K562 (cell line): ENCODE measurements around the gene SHISAL2A. TPM values are rescaled to one million over a fixed set of nuclear protein-coding genes. Genes with fewer than 3 reads are reported as not detected.

Source experiments
- ATAC-seq: fragments of 200-7000 bp; cut with Tn5 transposase; 3 replicates; pipeline ENCODE4 v1.9.1; 2020; ENCODE audit warnings: moderate library complexity
- BruUV-seq: library from RNA; stranded (reverse); fragments of 400-500 nt; replicated peaks from 2 replicates; lab custom pipeline; 2021; lab: Mats Ljungman, UMichigan
- CTCF ChIA-PET: fragments of 300-600 bp; formaldehyde crosslinking; extraction: SDS; loops from one replicate; lab custom pipeline; 2021; ENCODE audit warnings: low intra/inter-chr PET ratio; lab: Yijun Ruan, JAX
- POLR2A ChIA-PET: fragments of 300-600, 350-650 bp; sonication (Branson Sonifier 250); formaldehyde crosslinking; extraction: SDS; loops from one replicate; lab custom pipeline; 2021; ENCODE audit warnings: antibody characterized with exemption, inconsistent platforms; lab: Yijun Ruan, JAX
- DNase-seq, 4 experiments: peaks; one replicate each; pipeline versions ENCODE4 v3.0.0 to v3.0.0-alpha.2; 2011 to 2018; ENCODE audit warnings: low spot score in 3 of 4, mixed read lengths in 3 of 4; ENCODE audit errors: extremely low read depth in 1 of 4
- FAIRE-seq: peaks from 2 replicates; lab custom pipeline; 2011; peaks lifted over from hg19 to GRCh38; lab: Jason Lieb, UNC
- H2AFZ ChIP-seq: 2 replicates; pipeline ENCODE4 v1.6.0; 2011; ENCODE audit warnings: low read depth, low read length, control low read depth, inconsistent platforms
- H3K27ac ChIP-seq: fragments of 200-600 bp; 3 replicates; pipeline ENCODE4 v1.8.0; 2011; ENCODE audit warnings: low read depth, mild to moderate bottlenecking, control low read depth, inconsistent platforms, low read length, moderate library complexity, mixed read lengths; ENCODE audit errors: extremely low read depth
- H3K27me3 ChIP-seq, 2 experiments: fragments of 300-600 bp in 1 of 2; 2 replicates in 1 of 2; 3 replicates in 1 of 2; pipeline versions ENCODE4 v1.6.0 to v1.8.0; 2011; ENCODE audit warnings: inconsistent platforms in 2 of 2, low read length in 2 of 2, mild to moderate bottlenecking in 1 of 2, mixed read lengths in 1 of 2, moderate library complexity in 1 of 2; ENCODE audit not compliant: control insufficient read depth in 2 of 2, insufficient read depth in 2 of 2
- H3K36me3 ChIP-seq: fragments of 300-600 bp; 3 replicates; pipeline ENCODE4 v1.8.0; 2011; ENCODE audit warnings: mild to moderate bottlenecking, low read length, inconsistent platforms; ENCODE audit not compliant: control insufficient read depth, insufficient read depth
- H3K4me1 ChIP-seq, 2 experiments: fragments of 200-600 bp in 1 of 2; replicated peaks in 1 of 2; 2 replicates in 1 of 2; 3 replicates in 1 of 2; pipeline versions ENCODE4 v1.5.1 to v1.8.0; 2011; ENCODE audit warnings: inconsistent platforms in 2 of 2, low read length in 2 of 2, mild to moderate bottlenecking in 1 of 2, mixed read lengths in 1 of 2, moderate library complexity in 1 of 2; ENCODE audit not compliant: control insufficient read depth in 2 of 2, insufficient read depth in 2 of 2
- H3K4me2 ChIP-seq: 2 replicates; pipeline ENCODE4 v1.6.1; 2011; ENCODE audit warnings: low read length, control low read depth, inconsistent platforms, mixed read lengths; ENCODE audit not compliant: insufficient read depth
- H3K4me3 ChIP-seq: fragments of 200-600 bp; sonication (generic), shearing (Covaris generic); 2 replicates; pipeline ENCODE4 v1.5.1; 2016; ENCODE audit warnings: control low read depth, inconsistent platforms
- H3K79me2 ChIP-seq: fragments of 200-600 bp; 3 replicates; pipeline ENCODE4 v1.8.0; 2011; ENCODE audit warnings: low read length, inconsistent platforms; ENCODE audit not compliant: control insufficient read depth, insufficient read depth
- H3K9ac ChIP-seq, 2 experiments: 2 replicates each; pipeline versions ENCODE4 v1.6.0 to v1.6.1; 2011; ENCODE audit warnings: low read depth in 2 of 2, low read length in 2 of 2, control low read depth in 1 of 2, inconsistent platforms in 1 of 2, mild to moderate bottlenecking in 1 of 2, mixed read lengths in 1 of 2; ENCODE audit not compliant: insufficient read depth in 1 of 2
- H3K9me1 ChIP-seq: one replicate; pipeline ENCODE4 v1.6.0; 2011; ENCODE audit warnings: inconsistent platforms, mild to moderate bottlenecking, low read length, moderate library complexity; ENCODE audit not compliant: control insufficient read depth, insufficient read depth
- H3K9me3 ChIP-seq: replicated peaks from 2 replicates; pipeline ENCODE4 v1.5.1; 2011; ENCODE audit warnings: low read depth, low read length, inconsistent platforms; ENCODE audit not compliant: control insufficient read depth, insufficient read depth
- H4K20me1 ChIP-seq: replicated peaks from 2 replicates; pipeline ENCODE4 v1.6.1; 2011; ENCODE audit warnings: low read length, inconsistent platforms, mixed read lengths; ENCODE audit not compliant: control insufficient read depth, insufficient read depth
- ARID2 ChIP-seq: fragments of 450-650 bp; IDR thresholded peaks from 2 replicates; pipeline ENCODE4 v1.6.1; 2017; ENCODE audit warnings: antibody characterized with exemption, mild to moderate bottlenecking
- BCOR ChIP-seq: fragments of 450-650 bp; IDR thresholded peaks from 2 replicates; pipeline ENCODE4 v1.6.1; 2016
- CBX5 ChIP-seq: IDR thresholded peaks from 2 replicates; pipeline ENCODE4 v1.6.1; 2014; ENCODE audit warnings: low read depth, borderline replicate concordance
- NFE2 ChIP-seq: IDR thresholded peaks from 2 replicates; pipeline ENCODE4 v1.6.1; 2014; ENCODE audit warnings: antibody characterized with exemption, low read depth
- RAD21 ChIP-seq, 2 experiments: fragments of 250-450 bp in 1 of 2; fragments of 450-650 bp in 1 of 2; sonication (Bioruptor Pico) in 1 of 2; formaldehyde crosslinking in 1 of 2; IDR thresholded peaks in 1 of 2; conservative IDR thresholded peaks in 1 of 2; 2 replicates each; pipeline versions ENCODE4 v1.4.0 to v1.8.0; 2020 to 2022; ENCODE audit warnings: mild to moderate bottlenecking in 2 of 2, moderate library complexity in 1 of 2
- RBM25 ChIP-seq: fragments of 200-400 bp; formaldehyde crosslinking; IDR thresholded peaks from 2 replicates; pipeline ENCODE4 v1.6.1; 2018; ENCODE audit warnings: low read length, low read depth, moderate library complexity; ENCODE audit not compliant: severe bottlenecking
- WGBS: fragments of 100-300 bp; shearing (Covaris generic); methylation state at CpG from one replicate; pipeline ENCODE4 v1.1.6; 2016; ENCODE audit warnings: low coverage, mixed read lengths; ENCODE audit not compliant: insufficient coverage; ENCODE audit errors: missing lambda C conversion rate; 5-methylcytosine and 5-hydroxymethylcytosine counted together
- in situ Hi-C: fragments of 300-500 bp; cut with MboI; formaldehyde crosslinking; loops from 4 replicates; pipeline ENCODE4 v1.15.0; 2018; ENCODE audit warnings: inconsistent platforms, mixed read lengths
- intact Hi-C: fragments of 100-400 bp; cut with micrococcal nuclease; formaldehyde crosslinking; loops from 2 replicates; pipeline ENCODE4 v1.14.2; 2022
- polyA plus RNA-seq, 8 experiments: library from polyadenylated mRNA; depleted of rRNA in 4 of 8; stranded (reverse) in 5 of 8; unstranded in 3 of 8; fragments of >200 nt; fragmentation: Nextera tagmentation in 2 of 8; fragmentation: Illumina TruSeq in 1 of 8; extraction: Ambion mirVana in 2 of 8; extraction: Trizol in 1 of 8; gene quantifications; 2 replicates each; pipeline versions ENCODE4 v1.2.1 to v1.2.3, GENCODE V29; 2011 to 2014; ENCODE audit warnings: inconsistent platforms in 1 of 8, missing spikeins in 1 of 8
- total RNA-seq, 7 experiments: library from RNA; depleted of rRNA in 6 of 7; stranded (reverse); fragments of >200 nt in 6 of 7; fragmentation: Illumina TruSeq in 2 of 7; extraction: Trizol in 2 of 7; gene quantifications; 2 replicates each; pipeline versions ENCODE4 v1.2.1 to v1.2.3, GENCODE V29; 2011 to 2021; ENCODE audit warnings: low replicate concordance in 1 of 7
- TF ChIP-seq, protein P1 (sequence below): sonication (generic); formaldehyde crosslinking; IDR thresholded peaks from 2 replicates; pipeline ENCODE4 v1.8.0; 2022; ENCODE audit warnings: missing genetic modification reagents, mild to moderate bottlenecking, moderate library complexity, borderline replicate concordance

The SHISAL2A gene
- total and polyA plus RNA-seq, 9 of the 15 experiments (the other 6 are each of a cell fraction or from before 2014, with no cell fraction given): 0.11 TPM; not detected in 8

- POLR2A ChIA-PET: interaction anchor here (0.9 to 3.1 kb wide), 8 partner anchors 9 to 538 kb away, joined by 3 to 12 read pairs (median 4); no protein-coding TSS in a partner anchor
- H3K4me2 ChIP-seq: no peak overlapping the region
- no peaks in the 10 kb centered on the region for H3K9me3 ChIP-seq
- H3K9ac ChIP-seq: no peak overlapping the region
- WGBS: 48% methylated on average over 3 of the region's 3 CpGs
- BruUV-seq: no TSS peak
- CTCF ChIA-PET: no interaction called here
- H2AFZ ChIP-seq: peak overlapping the region; percentile 26; the same call in 1 of the 2 replicates
- no peaks in the 10 kb centered on the region for H3K27me3 ChIP-seq
- no peak for DNase-seq
- H3K4me3 ChIP-seq: no peak overlapping the region
- peak; percentile 69 for TF ChIP-seq BCOR
- TF ChIP-seq ARID2: no peak
- TF ChIP-seq NFE2: no peak
- TF ChIP-seq CBX5: no peak
- TF ChIP-seq RBM25: peak; percentile 54
- no peak for ATAC-seq
- H3K79me2 ChIP-seq: no peaks in the 10 kb centered on the region
- H3K9me1 ChIP-seq: no peaks in the 10 kb centered on the region
- in situ Hi-C loops: no loop called here
- no peaks in the 10 kb centered on the region for H4K20me1 ChIP-seq
- FAIRE-seq: no peak
- H3K27ac ChIP-seq: no peak overlapping the region
- intact Hi-C loops: no loop called here
- H3K36me3 ChIP-seq: no peaks in the 10 kb centered on the region
- H3K4me1 ChIP-seq: peaks cover 2% of the 10 kb centered on the region in 2 experiments; a peak in 3 of 5 replicates
Measured at GRCh38 chr1:52660807-52661206, 27.8 kb downstream of the SHISAL2A start.

DNA sequence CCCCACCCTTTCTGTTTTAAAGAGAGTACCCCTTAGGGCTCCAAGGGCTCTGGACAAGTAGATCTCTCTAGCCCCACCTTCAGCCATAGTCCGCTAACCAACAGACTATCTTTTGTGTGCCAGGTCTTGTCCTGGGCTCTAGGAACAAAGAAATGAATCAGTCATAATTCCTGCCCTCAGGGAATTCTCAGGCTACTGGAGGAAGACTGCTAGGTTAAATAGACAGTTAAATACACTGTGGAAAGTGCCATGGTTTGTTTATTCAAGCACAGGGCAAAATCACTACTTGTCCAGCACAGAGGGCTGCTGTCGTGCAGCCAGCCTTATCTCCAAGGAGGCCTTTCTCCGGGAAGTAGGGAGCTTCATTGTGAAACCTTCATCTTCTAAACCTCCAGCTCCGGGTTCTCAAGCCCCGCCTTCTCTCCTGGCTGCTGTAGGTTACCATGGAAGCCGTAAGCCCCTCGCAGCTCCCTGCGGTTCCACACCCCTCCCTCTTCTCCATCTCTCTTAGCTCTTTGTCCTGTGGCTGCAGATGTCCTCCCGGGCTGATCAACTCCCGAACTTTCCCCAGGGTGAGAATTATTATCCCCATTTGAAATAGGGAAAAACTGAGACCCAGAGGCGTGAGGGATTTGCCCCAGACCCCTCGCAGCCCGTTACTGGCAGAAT, 29.8 kb downstream of the SHISAL2A start:
- Histone ChIP-seq H3K4me2 (no peak overlapping the region), H3K9ac (no peak overlapping the region), H3K27ac (no peak overlapping the region), H3K4me3 (no peak overlapping the region), H2AFZ (peak overlapping the region; percentile 7; the same call in 1 of the 2 replicates), H3K79me2 (no peaks in the 10 kb centered on the region), H3K36me3 (no peaks in the 10 kb centered on the region), H3K4me1 (peaks cover 2% of the 10 kb centered on the region in 2 experiments; a peak in 3 of 5 replicates), H3K9me3 (no peaks in the 10 kb centered on the region), H3K27me3 (no peaks in the 10 kb centered on the region), H3K9me1 (no peaks in the 10 kb centered on the region), H4K20me1 (no peaks in the 10 kb centered on the region)
- peak; percentile 37 for FAIRE-seq
- intact Hi-C loops: no loop called here
- no TSS peak for BruUV-seq
- ChIA-PET CTCF (interaction anchor here (0.6 kb wide), 1 partner anchor 149 kb away, joined by 3 read pairs; no protein-coding TSS in a partner anchor), POLR2A (interaction anchor here (0.6 kb wide), 2 partner anchors 36 to 206 kb away, joined by 3 to 4 read pairs; no protein-coding TSS in a partner anchor)
- in situ Hi-C loops: no loop called here
- no peak; the same call in 2 of the 3 replicates for ATAC-seq
- 36% methylated on average over 13 of the region's 13 CpGs for WGBS
- no peak for DNase-seq
- TF ChIP-seq, protein P1, sequence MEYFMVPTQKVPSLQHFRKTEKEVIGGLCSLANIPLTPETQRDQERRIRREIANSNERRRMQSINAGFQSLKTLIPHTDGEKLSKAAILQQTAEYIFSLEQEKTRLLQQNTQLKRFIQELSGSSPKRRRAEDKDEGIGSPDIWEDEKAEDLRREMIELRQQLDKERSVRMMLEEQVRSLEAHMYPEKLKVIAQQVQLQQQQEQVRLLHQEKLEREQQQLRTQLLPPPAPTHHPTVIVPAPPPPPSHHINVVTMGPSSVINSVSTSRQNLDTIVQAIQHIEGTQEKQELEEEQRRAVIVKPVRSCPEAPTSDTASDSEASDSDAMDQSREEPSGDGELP (CRISPR knock-in tag): no peak
- 0 out of 4 replicates have a peak, but pooled peaks of 1 of the 2 experiments have one; percentile 5 for TF ChIP-seq RAD21 (CRISPR knock-in tag; conservative IDR thresholded peaks at IDR 0.05 in 1 of 2, IDR thresholded peaks at IDR 0.05 in 1 of 2)
